Mucosa of descending colon (tissue), 3 donors: ENCODE data around the gene TBC1D2. TPM values are rescaled to one million over a fixed set of nuclear protein-coding genes. Genes with fewer than 3 reads are reported as not detected.
"Not testable (repeated sequence)": the region's sequence is repeated elsewhere in the genome, so short reads cannot be mapped to it uniquely, and the experiment has no call there.

Source experiments
- ATAC-seq: fragments of 200-7000 bp; cut with Tn5 transposase; one replicate; pipeline ENCODE4 v1.9.1; 2020; ENCODE audit warnings: mild to moderate bottlenecking, moderate library complexity
- DNase-seq, 3 donors: peaks; one replicate each; pipeline ENCODE4 v3.0.0-alpha.2; 2020
- H3K36me3 ChIP-seq: fragments of 200-600 bp; one replicate; pipeline ENCODE4 v1.8.0; 2021; ENCODE audit warnings: low read depth, mild to moderate bottlenecking
- H3K4me1 ChIP-seq: fragments of 200-600 bp; one replicate; pipeline ENCODE4 v1.8.0; 2021; ENCODE audit warnings: low read depth, mild to moderate bottlenecking
- H3K4me3 ChIP-seq: fragments of 200-600 bp; one replicate; pipeline ENCODE4 v1.8.0; 2021; ENCODE audit warnings: mild to moderate bottlenecking
- H3K9me3 ChIP-seq: fragments of 200-600 bp; one replicate; pipeline ENCODE4 v1.8.0; 2021; ENCODE audit warnings: mild to moderate bottlenecking
- intact Hi-C, 2 donors: fragments of 100-400 bp; cut with DNase I in 1 of 2; cut with micrococcal nuclease in 1 of 2; formaldehyde crosslinking; loops; one replicate each; pipeline versions ENCODE4 v1.11.0 to v1.11.1; 2022; cut with DNase I, micrococcal nuclease
- total RNA-seq, 3 donors: library from RNA; stranded (reverse); fragmentation: NEBNext Ultra II Directional in 2 of 3; extraction: Animal tissue kit (Norgen Biotek cat#: 25700) in 2 of 3; gene quantifications; one replicate each; pipeline versions ENCODE4 v1.2.1 to v1.2.4, GENCODE V29; 2021 to 2023
- TF ChIP-seq, protein P1 (sequence below): fragments of 200-600 bp; IDR thresholded peaks from one replicate; pipeline ENCODE4 v1.8.0; 2022; ENCODE audit warnings: antibody characterized with exemption, mild to moderate bottlenecking
- donor health status: DM: no; HTN: no; CAD: no; lungs with moderate emphysema.
- donor health status: DM: no; HTN: no; CAD: no.
- donor health status: DM: no; HTN: yes; CAD: no.

TBC1D2 gene
- total RNA-seq, 3 donors from 2014 or later, result 19.5 to 33.5 (median 26.9) TPM

- TF ChIP-seq, protein P1, sequence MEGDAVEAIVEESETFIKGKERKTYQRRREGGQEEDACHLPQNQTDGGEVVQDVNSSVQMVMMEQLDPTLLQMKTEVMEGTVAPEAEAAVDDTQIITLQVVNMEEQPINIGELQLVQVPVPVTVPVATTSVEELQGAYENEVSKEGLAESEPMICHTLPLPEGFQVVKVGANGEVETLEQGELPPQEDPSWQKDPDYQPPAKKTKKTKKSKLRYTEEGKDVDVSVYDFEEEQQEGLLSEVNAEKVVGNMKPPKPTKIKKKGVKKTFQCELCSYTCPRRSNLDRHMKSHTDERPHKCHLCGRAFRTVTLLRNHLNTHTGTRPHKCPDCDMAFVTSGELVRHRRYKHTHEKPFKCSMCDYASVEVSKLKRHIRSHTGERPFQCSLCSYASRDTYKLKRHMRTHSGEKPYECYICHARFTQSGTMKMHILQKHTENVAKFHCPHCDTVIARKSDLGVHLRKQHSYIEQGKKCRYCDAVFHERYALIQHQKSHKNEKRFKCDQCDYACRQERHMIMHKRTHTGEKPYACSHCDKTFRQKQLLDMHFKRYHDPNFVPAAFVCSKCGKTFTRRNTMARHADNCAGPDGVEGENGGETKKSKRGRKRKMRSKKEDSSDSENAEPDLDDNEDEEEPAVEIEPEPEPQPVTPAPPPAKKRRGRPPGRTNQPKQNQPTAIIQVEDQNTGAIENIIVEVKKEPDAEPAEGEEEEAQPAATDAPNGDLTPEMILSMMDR, result no peak
- intact Hi-C loops, result no loop called here
- Histone ChIP-seq H3K4me3 (no peak overlapping the region), H3K36me3 (no peaks in the 10 kb centered on the region), H3K4me1 (peaks cover 7% of the 10 kb centered on the region), H3K9me3 (no peaks in the 10 kb centered on the region)
- DNase-seq (no peak), ATAC-seq (no peak)
These were observed 79.7 kb downstream of the TBC1D2 start for GRCh38 chr9:98175762-98176161.

DNA sequence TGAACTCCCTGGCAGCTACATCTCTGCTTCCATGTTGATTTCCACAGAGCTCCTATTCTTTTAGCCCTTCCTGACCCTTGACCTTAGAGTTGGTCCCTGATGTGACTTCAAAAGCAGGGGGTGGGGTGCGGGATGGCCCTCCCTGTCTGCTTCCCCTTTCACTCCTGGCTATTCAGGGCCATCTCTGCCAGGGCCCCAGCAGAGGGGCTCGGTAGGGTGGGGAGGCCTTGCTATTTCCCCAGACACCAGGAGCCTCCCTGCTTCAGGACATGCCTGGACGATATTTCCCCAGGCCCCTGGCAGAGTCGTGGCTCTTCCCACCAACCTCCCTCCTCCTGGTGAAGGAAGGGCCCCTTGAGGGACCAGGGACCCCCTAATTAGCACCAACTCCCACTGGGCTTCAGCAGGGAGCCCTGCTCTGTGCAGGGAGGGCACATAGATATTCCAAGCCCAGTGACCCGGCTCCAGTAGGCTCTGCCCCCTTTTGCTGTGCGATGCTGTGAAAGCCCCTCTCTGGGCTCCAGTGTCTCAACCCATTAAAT is 80.3 kb downstream of the TBC1D2 start:
- TF ChIP-seq, protein P1, result no peak
- H3K4me3 ChIP-seq, result no peak overlapping the region
- H3K36me3 ChIP-seq, result no peaks in the 10 kb centered on the region
- H3K9me3 ChIP-seq, result no peaks in the 10 kb centered on the region
- intact Hi-C loops, result no loop called here
- ATAC-seq (no peak), DNase-seq (peak in 1 of 3 donors; percentile 25)
- H3K4me1 ChIP-seq, result peaks cover 7% of the 10 kb centered on the region

- H3K4me1 ChIP-seq, intact Hi-C loops, H3K9me3 ChIP-seq, H3K36me3 ChIP-seq, H3K4me3 ChIP-seq, ATAC-seq: not testable (repeated sequence)
- DNase-seq, result peak in 1 of 3 donors; percentile 2
These were observed 80.9 kb downstream of the TBC1D2 start for GRCh38 chr9:98174502-98174918.

GRCh38 chr9:98173181-98173580 is 82.3 kb downstream of the TBC1D2 start:
- H3K36me3 ChIP-seq, result no peaks in the 10 kb centered on the region
- intact Hi-C loops, result no loop called here
- H3K9me3 ChIP-seq, result no peaks in the 10 kb centered on the region
- H3K4me3 ChIP-seq, result no peak overlapping the region
- DNase-seq, result no peak
- peaks cover 14% of the 10 kb centered on the region for H3K4me1 ChIP-seq
- TF ChIP-seq, protein P1, result no peak
- ATAC-seq, result no peak

- ATAC-seq (peak; percentile 46), DNase-seq (no peak)
- no peak overlapping the region for H3K4me3 ChIP-seq
- H3K4me1 ChIP-seq, result peaks cover 14% of the 10 kb centered on the region
- TF ChIP-seq, protein P1, result no peak
- no peaks in the 10 kb centered on the region for H3K9me3 ChIP-seq
- no peaks in the 10 kb centered on the region for H3K36me3 ChIP-seq
- intact Hi-C loops, result no loop called here
These were observed 82.8 kb downstream of the TBC1D2 start for GRCh38 chr9:98172604-98173003.

DNA sequence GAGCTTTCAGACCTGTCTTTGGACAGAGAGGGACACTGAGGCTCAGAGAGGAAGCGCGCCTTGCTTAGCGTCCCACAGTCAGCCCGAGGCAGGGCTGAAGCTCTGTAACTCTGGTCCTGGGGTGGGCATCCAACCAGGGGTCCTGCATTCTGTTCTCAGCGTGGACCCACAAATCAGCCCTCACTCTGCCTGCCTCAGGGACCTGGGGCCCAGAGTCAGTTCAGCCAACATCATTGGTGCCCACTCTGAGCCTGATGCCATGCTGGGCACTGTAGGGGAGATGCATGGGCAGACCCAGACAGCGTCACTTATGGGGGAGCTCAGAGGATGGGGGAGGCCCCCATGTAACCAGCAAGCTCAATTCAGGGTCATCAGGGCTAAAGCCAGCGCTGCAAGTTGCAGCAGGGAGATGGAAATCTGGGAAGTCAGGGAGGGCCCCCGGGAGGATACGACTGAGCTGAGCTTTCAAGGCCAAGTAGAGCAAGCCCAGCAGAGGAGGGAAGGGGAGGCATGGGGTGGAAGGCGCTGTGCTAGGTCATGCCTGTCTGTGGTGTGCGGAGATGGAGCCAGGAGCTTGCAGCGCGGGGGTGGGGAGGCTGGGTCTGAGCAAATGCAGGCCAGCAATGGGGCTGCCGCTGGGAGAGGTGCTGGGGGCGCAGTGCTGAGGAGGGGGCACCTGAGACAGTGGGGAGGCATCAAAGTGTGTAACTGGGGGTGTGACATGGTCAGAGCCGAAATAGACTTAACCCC is 84.1 kb downstream of the TBC1D2 start:
- peaks cover 10% of the 10 kb centered on the region for H3K4me1 ChIP-seq

More for the DNA sequence above, 84.1 kb downstream of the TBC1D2 start:
- intact Hi-C loops, result no loop called here
- no peaks in the 10 kb centered on the region for H3K9me3 ChIP-seq
- TF ChIP-seq, protein P1, result no peak
- DNase-seq, result peak in 1 of 3 donors; percentile 43
- no peaks in the 10 kb centered on the region for H3K36me3 ChIP-seq
- no peak for ATAC-seq
- no peak overlapping the region for H3K4me3 ChIP-seq
